GM20000 (cell line): ENCODE measurements around the gene ST6GALNAC4.
A peak's percentile ranks its signal among the peaks of the same experiment; 100 is the strongest.

ENCODE experiments used
- DNase-seq: peaks from one replicate; pipeline ENCODE4 v3.0.0; 2012; ENCODE audit warnings: low spot score
- TF ChIP-seq, protein P1 (sequence below): IDR thresholded peaks from 2 replicates; pipeline ENCODE4 v1.5.1; 2012; ENCODE audit warnings: mild to moderate bottlenecking, control low read depth; ENCODE audit errors: extremely low read depth, missing control alignments

ST6GALNAC4 gene

GRCh38 chr9:127923771-127924170 is 6.9 kb upstream of the ST6GALNAC4 start:
- DNase-seq = no peak
- TF ChIP-seq, protein P1, sequence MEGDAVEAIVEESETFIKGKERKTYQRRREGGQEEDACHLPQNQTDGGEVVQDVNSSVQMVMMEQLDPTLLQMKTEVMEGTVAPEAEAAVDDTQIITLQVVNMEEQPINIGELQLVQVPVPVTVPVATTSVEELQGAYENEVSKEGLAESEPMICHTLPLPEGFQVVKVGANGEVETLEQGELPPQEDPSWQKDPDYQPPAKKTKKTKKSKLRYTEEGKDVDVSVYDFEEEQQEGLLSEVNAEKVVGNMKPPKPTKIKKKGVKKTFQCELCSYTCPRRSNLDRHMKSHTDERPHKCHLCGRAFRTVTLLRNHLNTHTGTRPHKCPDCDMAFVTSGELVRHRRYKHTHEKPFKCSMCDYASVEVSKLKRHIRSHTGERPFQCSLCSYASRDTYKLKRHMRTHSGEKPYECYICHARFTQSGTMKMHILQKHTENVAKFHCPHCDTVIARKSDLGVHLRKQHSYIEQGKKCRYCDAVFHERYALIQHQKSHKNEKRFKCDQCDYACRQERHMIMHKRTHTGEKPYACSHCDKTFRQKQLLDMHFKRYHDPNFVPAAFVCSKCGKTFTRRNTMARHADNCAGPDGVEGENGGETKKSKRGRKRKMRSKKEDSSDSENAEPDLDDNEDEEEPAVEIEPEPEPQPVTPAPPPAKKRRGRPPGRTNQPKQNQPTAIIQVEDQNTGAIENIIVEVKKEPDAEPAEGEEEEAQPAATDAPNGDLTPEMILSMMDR = no peak

GRCh38 chr9:127923046-127923445 is 6.2 kb upstream of the ST6GALNAC4 start:
- TF ChIP-seq, protein P1 = no peak
- no peak for DNase-seq

DNA sequence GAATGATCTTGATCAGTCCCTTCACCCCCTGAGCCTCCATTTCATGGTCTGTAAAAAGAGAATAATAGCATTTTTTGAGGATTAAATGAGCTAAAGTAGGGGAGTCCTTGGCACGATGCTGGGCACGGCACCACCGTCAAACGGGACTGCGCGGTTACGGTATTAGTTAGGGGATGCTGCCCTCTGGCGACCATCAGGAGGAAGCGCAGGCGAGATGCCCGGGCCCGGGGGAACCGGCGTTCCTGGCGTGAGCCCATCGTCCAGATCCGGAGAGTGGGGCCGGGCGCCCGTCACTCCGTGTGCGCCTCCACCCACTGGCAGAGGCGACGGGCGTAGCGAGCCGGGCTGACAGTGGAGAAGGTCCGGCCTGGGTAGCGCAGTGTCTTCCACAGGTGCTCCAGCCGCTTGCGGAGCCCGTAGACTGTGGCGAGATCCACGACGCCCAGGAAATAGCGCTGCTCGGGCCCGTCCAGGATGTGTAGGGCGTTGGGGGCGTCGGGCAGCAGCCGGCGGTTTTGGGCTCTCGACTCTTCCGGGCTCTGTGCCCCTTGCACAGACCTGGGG is 4.8 kb upstream of the ST6GALNAC4 start:
- TF ChIP-seq, protein P1 = peak; percentile 82
- DNase-seq = peak; percentile 87

DNA sequence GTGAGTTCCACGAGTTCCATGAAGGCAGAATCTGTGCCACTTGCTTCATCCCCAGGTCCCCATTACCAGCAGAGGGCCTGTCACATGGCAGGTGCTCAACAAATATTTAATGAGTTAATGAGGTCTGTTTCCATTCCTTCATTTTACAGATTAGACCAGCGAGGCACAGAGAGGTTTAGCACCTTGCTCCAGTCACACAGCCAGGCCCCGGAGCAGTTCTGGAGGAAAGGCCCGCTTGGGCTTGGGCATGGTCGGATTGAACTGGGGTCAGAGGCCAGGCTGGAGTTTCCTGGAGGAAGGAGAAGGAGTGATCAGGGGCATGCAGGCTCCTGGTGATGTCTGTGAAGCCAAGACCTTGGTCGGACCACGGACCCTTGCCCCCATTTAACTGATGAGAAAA is 4.0 kb upstream of the ST6GALNAC4 start:
- TF ChIP-seq, protein P1 = no peak
- no peak for DNase-seq

GRCh38 chr9:127919253-127919815 is 2.5 kb upstream of the ST6GALNAC4 start:
- no peak for DNase-seq
- TF ChIP-seq, protein P1 = no peak

DNA sequence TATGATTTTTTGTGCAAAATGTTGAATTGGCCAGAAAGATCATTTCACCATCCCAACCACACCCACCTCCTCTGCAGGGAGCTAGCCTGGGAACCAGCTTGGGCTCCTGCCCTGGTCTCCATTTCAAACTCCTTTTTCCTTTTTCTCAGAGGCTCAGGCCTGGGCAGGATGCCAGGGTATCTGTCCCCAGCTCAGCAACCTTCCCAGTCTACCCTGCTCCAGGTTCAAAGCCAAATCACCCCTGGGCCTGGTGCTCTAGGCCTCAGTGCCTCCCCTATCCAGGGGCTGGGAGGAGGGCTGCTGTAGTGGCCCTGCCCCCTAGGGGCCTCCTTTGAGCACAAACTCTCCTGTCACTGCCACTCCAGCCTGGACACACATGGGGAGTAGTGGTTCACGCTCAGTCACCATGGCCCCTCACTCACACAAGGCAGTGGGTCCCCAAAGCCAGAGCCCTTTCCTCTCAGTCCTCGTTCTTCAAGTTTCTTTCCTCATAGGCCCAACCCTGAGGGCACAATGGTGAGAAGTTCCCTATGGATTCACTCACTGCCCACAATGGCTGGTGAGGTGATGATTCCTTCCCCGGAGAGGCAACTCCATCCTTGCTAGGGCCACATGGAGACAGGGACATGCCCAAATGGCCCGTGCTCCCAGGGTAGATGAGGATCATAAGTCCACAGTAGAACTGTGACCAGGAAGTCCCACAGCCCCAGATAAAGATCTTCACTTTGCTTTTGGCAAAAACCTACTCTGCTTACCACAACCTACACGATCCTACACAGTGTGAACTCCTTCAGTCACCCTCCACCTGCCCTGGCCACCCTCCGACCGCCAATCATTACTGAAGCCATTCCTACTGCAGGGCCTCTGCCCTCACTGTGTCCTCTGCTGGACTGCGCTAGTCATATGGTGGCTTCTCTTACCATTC is 1.6 kb upstream of the ST6GALNAC4 start:
- no peak for DNase-seq
- TF ChIP-seq, protein P1 = peak; percentile 26

GRCh38 chr9:127917603-127918002 is 762 bp upstream of the ST6GALNAC4 start:
- TF ChIP-seq, protein P1 = no peak
- no peak for DNase-seq
